SW480 (cell line): ENCODE data around the gene DPYSL5.
"Not testable (repeated sequence)": the region's sequence is repeated elsewhere in the genome, so short reads cannot be mapped to it uniquely, and the experiment has no call there.

Experiments
- DNase-seq: peaks from one replicate; pipeline ENCODE4 v3.0.0-alpha.2; 2016; ENCODE audit warnings: low spot score

Gene DPYSL5, protein sequence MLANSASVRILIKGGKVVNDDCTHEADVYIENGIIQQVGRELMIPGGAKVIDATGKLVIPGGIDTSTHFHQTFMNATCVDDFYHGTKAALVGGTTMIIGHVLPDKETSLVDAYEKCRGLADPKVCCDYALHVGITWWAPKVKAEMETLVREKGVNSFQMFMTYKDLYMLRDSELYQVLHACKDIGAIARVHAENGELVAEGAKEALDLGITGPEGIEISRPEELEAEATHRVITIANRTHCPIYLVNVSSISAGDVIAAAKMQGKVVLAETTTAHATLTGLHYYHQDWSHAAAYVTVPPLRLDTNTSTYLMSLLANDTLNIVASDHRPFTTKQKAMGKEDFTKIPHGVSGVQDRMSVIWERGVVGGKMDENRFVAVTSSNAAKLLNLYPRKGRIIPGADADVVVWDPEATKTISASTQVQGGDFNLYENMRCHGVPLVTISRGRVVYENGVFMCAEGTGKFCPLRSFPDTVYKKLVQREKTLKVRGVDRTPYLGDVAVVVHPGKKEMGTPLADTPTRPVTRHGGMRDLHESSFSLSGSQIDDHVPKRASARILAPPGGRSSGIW

DNA sequence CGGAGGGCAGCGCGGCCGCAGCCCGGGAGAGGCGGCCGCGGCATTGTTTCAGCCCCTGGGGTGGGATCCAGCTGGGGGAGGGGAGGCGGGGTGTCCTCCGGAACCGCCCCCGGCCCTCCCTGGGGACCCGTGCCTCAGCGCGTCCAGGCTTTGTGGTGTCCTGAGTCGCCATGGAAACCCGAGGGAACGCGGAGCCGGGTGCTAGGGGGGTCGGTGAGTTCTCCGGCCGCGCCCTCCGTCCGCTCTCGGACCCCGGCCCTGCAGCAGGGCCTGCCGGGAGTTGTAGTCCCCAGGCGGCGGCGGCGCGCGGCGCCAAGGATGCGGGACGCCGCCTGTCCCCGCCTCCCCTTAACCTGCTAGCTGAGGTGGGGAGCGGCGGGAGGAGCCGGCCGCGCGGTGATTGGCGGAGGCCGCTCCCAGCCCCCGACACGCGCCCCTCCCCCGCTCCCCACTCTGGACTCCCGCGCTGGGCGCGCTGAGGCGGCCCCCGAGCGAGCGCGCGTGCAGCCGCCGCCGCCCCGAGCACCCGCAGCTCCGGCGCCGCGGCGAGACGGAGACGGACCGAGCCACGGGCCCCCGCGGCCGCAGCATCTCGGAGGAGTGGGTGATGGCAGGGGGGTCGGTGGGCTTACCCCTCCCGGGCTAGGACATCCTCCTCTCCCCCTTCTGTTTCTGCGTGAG is at the start of gene DPYSL5:
TSS of gene DPYSL5 (plus strand) at position 478 of the 681 bp plus-strand sequence. CDS start 50,368 bp downstream, outside the sequence.
- DNase-seq, result peak; percentile 43

DNA sequence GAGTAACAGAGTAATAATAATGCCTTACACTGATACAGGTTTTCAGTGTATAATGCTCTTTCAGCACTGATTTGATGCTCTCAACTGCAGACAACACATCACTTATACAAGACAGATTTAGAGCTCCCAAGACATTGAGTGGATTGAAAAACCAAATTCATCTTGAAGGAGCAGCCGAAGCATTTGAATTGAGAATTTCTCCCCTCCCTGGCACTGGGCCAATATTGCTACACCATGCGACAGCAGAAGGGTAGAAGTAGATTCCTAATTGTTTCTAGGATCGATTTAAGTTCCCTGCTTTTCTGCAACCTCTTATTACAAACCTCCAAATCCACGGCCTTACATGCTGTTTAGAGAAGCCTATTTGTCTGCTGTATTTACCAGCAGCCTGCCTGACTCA is 46.6 kb upstream of the DPYSL5 start:
- no peak for DNase-seq

DNA sequence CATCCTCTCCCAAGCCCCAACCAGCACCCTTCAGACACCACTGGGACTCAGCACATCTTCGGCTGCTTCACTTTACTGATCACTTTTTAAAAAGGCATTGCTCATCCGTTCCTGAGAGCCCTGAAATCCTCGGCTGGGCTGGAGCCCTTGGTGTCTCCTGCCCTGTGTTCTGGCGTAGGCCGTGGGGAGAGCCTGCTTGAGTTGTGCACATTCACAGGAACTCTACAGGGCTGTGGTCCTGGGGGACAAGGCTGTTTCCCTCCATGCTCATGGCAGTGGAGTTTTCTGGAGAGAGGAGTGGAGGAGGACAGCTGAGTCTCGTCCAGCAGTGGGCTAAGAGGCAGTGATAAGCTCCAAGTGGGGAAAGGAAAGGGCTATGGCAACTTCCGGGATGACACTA is 46.1 kb upstream of the DPYSL5 start:
- no peak for DNase-seq

DNA sequence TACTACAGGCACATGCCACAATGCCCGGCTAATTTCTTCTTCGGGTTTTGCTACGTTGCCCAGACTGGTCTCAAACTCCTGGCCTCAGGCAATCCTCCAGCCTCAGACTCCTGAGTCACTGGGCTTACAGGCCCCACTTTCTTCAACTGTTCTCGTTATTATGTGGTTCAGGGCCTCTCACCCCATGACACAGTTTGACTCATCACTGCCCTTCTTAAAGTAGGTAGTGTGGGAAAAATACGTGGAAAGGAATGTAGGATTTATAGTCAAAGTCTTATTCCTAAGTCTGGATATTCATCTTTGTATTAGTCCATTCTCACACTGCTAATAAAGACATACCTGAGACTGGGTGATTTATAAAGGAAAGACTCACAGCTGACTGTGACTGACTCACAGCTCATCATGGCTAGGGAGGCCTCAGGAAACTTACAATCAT is 42.7 kb upstream of the DPYSL5 start:
- DNase-seq, result no peak

DNA sequence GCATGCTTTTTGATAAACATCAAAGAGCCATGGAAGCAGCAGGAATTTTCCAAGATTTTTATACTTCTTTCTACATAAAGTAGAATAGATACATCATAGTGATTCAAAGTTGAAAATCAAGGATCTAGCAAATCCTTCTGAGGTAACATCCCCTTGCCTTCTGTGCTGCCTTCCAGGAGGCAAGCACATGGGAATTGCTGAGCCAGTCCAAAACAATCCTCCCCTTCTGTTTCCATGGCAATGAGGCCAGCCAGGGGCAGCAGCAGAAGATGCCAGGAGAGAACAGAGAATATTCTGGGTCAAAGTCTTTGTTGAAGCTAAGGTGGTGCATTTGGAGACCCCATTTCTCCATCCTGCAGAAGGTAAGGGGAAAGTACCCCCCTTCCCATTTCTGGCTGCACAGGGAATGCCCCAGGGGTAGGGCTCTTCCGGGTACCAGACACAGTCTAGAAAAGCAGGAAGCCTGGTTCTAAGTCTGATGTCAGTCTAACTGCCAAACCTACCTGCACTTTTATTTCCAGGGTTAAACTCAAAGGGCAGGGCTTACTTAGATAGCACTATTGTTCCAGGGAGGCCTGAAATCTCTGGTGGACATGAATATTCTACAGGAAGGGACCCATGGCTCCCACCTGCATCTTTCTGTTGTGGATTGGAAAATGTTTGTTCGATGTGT is 40.0 kb upstream of the DPYSL5 start:
- no peak for DNase-seq

DNA sequence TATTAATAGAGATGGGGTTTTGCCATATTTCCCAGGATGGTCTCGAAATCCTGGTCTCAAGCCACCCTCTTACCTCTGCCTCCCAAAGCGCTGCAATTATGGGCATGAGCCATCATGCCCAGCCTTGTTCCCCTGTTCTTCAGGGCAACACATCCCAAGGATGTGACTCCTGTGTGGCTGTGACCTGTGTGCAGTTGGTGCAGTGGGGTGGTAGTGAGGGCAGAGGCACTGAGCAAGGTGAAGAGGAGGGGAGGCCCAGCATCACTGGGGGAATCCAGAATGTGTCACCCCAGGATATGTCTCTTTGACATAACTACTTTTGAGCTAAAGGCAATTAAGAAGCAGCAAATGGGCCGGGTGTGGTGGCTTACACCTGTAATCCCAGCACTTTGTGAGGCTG is 38.7 kb upstream of the DPYSL5 start:
- DNase-seq, result no peak

DNA sequence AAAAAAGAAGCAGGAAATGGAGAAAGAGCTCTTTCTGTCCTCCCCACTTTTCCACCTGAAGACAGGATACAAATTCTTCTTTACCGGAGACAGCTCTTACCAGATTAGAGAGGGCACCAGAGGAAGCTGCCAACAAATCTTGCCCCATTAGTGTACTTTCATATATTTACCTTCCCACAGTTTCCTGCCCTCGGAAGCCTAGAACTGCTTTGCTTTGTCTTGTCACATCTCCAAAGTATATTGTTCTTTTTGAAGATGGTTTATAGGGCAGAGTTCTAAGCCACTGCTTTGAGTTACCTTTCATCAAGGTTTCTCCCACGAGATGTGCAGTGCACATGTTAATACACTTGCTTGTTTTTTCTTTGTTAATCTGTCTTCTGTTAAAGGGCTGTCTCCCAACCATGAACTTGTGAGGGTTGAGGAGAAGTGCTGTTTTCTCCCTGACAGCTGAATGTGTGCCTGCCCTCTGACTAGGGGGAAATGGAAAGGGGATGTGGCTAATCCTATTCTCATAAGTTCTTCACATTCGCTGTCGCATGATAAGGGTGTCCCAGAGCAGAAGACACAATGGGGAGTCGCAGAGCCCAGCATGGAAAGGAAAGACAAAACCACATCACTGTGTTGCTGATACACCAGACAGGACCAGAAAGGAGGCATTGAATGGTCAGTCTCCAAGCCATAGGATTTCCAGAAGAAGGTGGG is 37.9 kb upstream of the DPYSL5 start:
- no peak for DNase-seq

DNA sequence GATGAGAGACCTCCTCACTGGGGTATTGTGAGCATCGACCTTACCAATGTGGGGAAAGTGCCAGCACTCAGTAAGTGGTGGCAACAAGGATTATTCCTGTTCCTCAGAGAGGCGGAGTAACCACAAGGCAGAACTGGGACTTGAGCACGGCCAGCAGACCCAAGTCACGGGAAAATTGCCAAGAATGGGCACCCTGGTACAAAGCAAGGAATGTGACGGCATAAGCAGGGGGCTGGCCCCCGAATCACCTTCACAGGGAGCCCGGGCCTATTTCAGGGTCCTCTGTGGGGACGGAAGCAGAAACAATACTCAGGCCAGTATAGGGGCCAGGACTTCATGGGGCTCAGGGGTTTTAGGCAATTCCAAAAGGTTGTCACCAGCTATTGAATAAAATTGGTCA is 36.7 kb upstream of the DPYSL5 start:
- no peak for DNase-seq

DNA sequence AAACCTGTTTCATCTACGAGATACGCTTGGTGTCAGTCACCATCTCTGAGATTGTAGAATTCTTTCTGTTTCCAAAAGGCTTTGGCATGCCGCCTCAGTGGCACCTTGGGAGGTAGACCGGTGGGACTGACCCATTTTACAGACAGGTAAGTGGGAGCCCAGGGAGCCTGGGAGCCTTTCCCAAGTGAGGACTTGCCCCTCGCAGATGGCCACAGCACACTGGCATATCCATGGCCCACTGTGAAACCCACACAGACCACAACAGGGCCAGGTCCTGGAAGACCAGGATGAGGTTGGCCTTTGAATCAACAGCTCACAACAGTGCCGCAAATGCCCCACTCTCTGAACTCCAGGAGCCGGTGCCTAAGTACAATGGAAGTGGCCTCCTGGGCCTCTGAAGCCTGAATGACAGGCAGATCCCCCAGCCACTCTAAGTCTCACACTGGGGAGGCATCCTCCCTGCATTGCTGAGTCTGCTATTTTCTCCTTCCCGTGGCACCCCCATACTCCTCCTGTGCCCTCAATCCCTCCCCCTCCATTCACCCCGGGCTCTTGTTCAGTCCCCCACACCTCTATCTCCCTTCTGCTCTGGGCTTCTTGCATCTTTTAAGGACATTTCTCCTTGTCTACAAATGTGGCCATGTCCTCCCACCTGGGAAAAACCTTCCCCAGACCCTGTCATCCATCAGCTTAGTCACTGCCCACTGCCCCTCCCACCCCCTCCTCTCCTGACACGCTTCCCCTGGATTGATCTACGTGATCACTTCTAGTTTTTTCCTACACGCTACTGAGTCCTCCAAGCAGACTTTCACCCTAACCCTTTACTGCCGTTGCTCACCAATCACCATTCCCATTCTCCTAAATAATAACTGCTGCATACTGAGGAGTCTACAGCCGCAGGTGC is 35.9 kb upstream of the DPYSL5 start:
- no peak for DNase-seq

DNA sequence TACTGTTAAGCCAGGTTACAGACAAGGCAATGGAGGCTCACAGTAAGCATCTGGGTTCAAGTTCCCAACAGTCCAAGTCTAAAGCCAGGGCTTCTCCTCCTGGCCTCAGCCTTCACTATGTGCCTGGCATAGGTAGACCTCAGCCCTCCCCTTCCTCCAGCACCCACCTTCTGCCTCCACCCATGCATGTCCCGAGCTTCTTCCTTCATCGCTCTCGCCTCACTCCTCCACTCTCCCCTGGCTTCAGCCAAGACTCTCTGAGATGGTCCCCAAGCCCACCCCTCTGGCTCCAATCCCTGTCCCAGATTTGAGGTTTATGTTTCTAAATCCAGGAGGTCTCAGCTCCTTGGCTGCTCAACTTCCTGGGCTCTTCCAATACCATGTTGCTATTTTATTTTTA is 35.2 kb upstream of the DPYSL5 start:
- no peak for DNase-seq

DNA sequence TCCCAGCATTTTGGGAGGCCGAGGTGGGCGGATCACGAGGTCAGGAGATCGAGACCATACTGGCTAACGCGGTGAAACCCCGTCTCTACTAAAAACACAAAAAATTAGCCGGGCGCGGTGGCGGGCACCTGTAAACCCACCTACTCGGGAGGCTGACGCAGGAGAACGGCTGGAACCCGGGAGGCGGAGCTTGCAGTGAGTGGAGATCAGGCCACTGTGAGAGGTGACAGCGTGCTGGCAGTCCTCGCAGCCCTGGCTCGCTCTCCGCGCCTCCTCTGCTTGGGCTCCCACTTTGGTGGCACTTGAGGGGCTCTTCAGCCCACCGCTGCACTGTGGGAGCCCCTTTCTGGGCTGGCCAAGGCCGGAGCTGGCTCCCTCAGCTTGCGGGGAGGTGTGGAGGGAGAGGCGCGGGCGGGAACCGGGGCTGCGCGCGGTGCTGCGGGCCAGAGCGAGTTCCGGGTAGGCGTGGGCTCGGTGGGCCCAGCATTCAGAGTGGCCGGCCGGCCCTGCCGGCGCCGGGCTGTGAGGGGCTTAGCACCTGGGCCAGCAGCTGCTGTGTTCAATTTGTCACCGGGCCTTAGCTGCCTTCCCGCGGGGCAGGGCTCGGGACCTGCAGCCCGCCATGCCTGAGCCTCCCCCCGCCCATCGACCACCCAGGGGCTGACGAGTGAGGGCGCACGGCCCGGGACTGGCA is 33.7 kb upstream of the DPYSL5 start:
- not testable (repeated sequence) for DNase-seq

DNA sequence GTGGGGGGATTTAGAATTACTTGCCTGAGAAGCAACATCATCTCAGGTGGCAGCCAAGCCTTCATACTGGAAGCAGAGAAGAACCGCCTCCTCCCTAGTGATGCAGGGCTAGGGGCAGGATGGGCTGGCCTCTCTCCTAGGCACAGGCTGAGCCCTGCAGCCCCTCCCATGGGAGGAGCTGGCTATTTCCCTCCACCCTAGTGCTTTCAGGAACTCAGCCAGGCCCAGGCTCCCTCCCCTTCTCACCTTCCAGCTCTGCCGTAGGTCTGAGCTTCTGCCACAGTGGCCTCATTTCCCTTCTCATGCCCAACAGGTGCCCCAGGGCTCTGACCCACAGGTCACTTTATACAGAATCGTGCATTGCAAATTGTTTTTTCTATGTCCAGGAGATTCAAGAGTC is 31.0 kb upstream of the DPYSL5 start:
- no peak for DNase-seq

DNA sequence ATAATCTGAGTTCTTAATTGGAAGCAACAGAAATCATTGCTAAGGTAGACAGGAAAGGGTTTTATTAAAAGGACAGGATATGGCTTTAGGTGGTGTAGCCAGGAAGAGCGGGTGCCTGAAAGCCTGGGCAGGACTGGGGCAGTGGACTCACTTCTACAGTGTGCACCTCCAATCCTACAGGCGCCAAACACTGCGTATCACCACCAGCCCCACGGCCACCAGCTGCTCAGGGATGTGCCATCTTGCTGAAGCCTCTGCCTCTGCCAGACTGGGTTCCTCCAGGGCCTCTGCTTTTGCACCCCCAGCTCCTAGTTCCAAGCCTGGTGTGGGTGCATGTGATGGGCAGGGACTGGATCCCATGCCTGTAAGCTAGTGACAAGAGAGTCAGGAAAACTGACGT is 29.7 kb upstream of the DPYSL5 start:
- no peak for DNase-seq

DNA sequence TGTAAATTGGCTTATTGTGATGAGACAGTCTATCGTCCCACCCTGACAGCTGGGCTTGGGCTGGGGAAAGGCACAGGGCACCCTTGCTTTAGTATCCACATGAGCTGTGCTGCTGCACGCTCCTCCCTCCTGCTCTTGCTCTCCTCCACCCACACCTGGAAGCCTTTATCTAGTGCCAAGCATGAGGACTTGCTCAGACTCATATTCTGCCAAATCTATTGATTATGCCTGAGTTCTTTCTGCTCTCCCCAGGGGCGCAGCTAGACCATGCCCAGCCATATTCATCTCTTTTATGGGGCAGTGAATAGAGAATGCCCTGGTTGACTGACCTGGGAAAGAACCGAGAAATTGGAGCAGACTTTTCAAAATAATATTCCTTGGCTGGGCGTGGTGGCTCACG is 29.0 kb upstream of the DPYSL5 start:
- no peak for DNase-seq

DNA sequence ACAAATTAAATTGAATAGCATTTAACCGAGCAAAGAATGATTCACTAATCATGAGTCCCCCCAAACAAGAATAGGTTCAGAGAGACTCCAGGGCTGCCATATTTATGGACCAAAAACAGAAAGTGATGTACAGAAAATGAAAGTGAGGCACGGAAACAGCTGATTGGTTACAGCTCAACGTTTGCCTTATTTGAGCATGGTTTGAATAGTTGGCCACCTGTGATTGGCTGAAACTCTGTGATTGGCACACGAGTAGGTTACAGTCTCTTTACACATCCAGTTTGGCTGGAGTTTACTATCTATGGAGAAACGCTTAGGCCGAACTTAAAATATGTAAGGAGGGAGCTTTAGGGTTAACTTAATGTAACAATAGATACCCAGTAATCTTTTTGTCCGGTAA is 27.0 kb upstream of the DPYSL5 start:
- no peak for DNase-seq

DNA sequence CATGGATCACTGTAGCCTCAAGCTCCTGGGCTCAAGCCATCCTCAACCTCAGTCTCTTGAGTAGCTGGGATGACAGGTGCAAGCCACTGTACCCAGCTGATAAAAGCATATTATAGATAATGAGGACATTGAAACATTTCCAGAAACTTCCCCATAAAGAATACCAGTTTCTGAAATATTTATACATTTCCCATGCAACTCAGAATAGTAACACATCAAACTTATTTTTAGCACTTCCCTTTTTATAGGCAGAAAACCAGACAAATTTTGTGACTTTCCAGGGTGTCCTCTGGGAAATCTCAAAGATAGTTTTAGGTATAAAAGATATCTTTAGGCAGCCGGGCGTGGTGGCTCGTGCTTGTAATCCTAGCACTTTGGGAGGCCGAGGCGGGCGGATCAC is 25.1 kb upstream of the DPYSL5 start:
- DNase-seq, result no peak

DNA sequence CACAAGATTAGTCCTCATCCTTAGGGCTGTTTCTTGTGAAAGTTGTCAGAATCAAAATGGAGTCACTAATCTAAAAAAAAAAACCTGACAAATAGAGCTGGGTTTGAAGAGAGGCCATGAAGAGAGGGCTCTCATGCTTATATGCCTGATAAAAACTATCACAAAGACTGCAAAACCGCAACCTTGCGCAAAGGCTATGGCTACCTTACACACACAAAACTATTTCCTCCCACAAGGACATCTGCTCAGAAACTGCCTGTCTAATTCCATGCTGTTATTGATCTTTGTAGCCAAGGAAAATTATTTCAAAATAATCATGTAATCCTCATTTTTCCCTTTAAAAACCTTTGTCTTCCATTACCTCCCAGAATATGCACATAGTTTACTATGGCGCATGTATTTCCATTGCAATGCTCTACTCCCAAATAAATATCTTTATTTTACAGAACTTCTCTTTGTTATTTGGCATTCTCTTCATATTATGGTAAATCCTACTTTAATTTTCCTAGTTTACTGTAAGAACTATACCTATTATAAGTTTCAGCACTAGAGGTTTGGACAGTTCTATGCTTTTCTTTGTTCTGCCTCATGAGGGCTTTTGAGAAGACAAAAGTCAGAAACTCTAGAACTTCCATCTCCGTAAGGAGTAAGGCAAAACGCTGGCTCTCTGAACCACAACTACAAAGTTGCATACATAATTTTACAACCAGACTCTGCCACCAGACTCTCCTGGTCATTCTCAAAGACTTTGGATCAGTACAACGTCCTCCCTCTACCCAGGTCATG is 9.6 kb upstream of the DPYSL5 start:
- DNase-seq, result peak; percentile 26

DNA sequence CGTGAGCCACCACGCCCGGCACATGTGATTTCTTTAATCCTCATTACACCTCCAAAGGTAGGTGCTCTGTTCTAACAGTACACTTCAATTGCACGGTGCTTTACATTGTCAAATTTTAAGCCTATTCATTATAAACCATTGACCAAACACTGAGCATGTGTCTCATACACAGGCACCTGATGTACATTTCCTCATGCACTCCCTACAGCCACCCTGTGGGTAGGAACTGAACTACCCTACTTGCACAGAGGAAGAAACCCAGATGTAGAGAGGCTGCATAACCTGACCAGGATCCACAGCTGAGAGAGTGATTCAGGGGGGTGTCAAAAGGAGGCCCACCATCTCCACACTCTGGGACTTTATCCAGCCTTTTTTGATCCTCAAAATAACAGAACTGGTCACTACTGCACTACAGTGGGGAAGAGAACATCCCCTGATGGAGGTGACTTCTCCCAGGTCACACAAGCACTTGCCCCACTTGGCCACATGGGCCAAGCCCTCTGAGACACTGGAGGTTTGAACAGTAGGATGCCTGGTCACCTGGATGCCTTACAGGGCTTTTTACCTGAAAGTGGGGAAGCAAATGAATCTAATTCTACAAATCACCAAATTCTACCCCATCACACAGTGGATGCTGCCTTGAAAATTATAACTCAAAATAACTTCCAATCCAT is 6.9 kb upstream of the DPYSL5 start:
- peak; percentile 52 for DNase-seq

DNA sequence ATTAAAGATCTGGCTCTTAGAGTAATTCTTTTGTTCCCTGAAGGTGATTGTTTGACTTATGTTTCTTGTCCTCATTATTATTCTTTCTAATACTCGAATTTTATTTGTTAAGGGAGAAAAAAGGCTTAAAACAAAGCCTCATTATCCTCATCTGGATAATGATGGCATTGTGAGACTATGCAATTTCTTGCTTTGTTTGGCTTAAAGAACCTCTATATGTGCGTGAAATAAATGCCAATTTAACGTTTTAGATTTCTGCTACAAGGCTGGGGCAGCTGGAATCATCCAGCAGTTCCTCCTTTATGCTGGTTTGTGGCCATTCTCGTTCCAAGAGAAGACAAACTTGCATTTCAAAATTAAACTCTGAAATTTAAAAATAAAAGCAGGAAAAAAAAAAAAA is 4.9 kb upstream of the DPYSL5 start:
- DNase-seq, result no peak
